Right ventricle myocardium inferior (tissue), 1 donor: ENCODE data around the gene TMEM229A. TPM values are rescaled to one million over a fixed set of nuclear protein-coding genes. Genes with fewer than 3 reads are reported as not detected.
"Not testable (repeated sequence)": the region's sequence is repeated elsewhere in the genome, so short reads cannot be mapped to it uniquely, and the experiment has no call there.

ENCODE experiments used
- ATAC-seq: fragments of 200-7000 bp; cut with Tn5 transposase; one replicate; pipeline ENCODE4 v1.9.1; 2020; ENCODE audit warnings: mild to moderate bottlenecking, moderate library complexity
- DNase-seq: peaks from one replicate; pipeline ENCODE4 v3.0.0; 2021; ENCODE audit errors: missing footprints
- intact Hi-C: fragments of 100-400 bp; cut with DNase I; formaldehyde crosslinking; loops from one replicate; pipeline ENCODE4 v1.11.0; 2022
- long read RNA-seq: library from polyadenylated mRNA; unstranded; transcript quantifications from one replicate; pipeline ENCODE4 v2.0.0, GENCODE V29; 2021
- total RNA-seq: library from RNA; stranded (reverse); fragmentation: NEBNext Ultra II Directional; extraction: Animal tissue kit (Norgen Biotek cat#: 25700); gene quantifications from one replicate; pipeline ENCODE4 v1.2.1, GENCODE V29; 2021
- donor health status: DM: no; HTN: yes; CAD: no; lungs with severe emphysema.

TMEM229A gene
- total RNA-seq = not detected
- long read RNA-seq = 0 reads

DNA sequence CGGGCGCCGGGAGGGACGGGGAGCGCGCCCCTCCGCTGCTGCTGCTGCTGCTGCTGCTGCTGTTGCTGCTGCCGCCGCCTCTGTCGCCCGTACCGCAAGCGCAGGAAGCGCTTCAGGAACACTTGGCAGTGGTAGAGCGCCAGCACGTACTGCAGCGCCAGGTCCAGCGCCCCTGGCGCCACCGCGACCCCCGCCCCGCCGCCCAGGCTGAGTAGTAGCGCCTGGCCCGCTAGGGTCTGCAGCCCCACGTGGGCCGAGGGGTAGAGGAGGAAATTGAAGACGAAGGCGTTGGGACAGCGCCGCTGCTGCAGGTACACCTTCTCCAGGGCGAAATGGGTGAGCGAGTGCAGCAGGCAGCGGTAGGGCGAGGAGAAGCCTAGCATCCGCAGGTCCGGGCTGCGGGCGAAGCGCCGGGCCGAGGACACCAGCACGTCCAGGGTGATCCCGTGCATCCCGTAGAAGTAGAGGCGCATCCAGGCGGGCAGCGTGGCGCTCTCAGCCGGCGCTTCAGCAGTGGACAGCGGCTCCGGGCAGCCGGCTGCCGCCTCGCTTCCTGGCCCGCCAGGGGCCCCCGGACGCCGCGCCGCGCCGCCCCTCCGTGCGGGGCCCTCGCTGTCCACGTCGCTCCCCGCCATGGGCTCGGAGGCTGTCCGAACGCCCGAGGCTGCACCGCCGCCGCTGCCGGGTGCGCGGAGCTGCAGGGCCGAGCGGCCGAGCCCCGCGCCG is at the start of gene TMEM229A:
Gene TMEM229A, minus strand, starts transcription at position 699 of the 726 bp plus-strand sequence. Its CDS starts 64 bp downstream, at position 635.
- ATAC-seq = peak; percentile 74
- intact Hi-C loops = no loop called here
- no peak for DNase-seq

DNA sequence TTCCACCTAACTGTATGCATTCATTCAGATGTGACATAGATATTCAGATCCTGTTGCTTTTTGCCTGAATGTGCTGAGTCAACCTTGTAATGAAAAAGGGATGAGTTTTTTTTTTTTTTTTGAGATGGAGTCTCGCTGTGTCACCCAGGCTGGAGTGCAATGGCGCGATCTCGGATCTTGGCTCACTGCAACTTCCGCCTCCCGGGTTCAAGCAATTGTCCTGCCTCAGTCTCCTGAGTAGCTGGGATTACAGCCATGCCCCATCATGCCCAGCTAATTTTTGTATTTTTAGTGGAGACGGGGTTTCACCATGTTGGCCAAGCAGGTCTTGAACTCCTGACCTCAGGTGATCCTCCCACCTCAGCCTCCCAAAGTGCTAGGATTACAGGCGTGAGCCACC is 49.4 kb upstream of the TMEM229A start:
- DNase-seq, intact Hi-C loops, ATAC-seq: not testable (repeated sequence)

DNA sequence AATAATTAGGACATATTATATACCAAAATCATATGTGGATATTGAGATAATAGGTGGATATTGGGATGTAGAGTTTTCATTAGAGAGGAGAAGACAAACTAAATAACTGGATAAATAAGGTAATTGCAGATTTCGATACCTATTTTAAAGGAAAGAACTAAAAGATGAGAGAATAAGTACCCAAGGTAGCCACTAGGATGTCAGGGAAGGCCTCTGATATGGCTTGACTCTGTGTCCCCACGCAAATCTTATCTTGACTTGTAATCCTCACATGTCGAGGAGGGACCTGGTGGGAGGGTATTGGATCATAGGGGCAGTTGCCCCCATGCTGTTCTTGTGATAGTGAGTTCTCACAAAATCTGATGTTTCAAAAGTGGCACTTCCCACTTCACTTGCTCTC is 44.7 kb upstream of the TMEM229A start:
- DNase-seq (no peak), ATAC-seq (no peak)
- intact Hi-C loops = no loop called here

DNA sequence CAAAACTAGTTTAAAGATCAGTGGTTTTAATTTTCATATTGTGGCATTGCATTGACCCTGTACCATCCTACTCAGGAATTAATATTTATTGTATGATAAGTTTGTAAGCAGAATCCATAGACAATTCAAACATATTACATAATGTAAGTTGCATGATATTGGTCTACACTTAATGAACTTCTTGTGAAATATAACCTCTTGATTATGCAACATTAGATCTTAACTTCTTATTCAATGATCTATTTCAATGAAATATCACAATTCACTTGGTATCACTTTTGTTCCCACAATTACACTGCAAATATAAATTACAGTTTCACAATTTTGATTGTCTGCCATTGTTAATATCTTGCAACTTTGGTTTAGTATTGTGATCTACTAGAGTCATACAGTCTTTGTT is 44.0 kb upstream of the TMEM229A start:
- DNase-seq (no peak), ATAC-seq (no peak)
- intact Hi-C loops = no loop called here

DNA sequence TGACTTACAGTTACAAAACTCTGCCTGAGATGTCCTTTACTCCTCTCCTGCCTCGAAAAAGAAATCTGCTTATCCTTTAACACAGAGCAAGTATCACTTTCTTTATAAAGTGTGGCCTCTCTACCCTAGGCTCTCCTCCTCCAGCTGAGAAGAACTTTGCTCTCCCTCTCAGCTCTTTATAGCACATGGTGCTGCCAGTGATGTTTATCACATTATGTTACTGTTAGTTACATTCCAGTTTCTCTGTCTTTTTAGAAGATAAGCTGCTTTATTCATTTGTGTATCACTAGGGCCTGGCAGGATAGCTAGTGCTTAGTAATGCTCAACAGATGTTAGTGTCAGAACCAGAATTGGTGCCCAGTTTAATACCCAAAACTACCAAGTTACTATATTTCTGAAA is 41.1 kb upstream of the TMEM229A start:
- ATAC-seq (no peak), DNase-seq (no peak)
- intact Hi-C loops = no loop called here

DNA sequence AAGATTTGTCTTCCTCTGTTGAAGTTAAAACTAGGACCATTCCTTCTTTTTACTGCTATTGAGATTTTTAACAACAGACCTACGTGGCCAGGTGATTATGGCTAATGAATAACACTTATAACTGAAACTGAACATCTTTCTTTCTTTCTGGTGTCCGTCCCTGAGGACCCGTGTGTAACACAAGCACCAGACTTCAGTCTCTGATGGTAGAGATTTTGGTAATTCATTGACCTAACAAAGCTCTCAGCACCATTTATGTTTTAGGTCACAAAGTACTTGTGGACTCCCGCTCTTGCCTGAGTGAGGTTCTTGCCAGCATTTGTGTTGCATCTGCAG is 40.4 kb upstream of the TMEM229A start:
- no peak for ATAC-seq
- DNase-seq = no peak
- intact Hi-C loops = no loop called here

DNA sequence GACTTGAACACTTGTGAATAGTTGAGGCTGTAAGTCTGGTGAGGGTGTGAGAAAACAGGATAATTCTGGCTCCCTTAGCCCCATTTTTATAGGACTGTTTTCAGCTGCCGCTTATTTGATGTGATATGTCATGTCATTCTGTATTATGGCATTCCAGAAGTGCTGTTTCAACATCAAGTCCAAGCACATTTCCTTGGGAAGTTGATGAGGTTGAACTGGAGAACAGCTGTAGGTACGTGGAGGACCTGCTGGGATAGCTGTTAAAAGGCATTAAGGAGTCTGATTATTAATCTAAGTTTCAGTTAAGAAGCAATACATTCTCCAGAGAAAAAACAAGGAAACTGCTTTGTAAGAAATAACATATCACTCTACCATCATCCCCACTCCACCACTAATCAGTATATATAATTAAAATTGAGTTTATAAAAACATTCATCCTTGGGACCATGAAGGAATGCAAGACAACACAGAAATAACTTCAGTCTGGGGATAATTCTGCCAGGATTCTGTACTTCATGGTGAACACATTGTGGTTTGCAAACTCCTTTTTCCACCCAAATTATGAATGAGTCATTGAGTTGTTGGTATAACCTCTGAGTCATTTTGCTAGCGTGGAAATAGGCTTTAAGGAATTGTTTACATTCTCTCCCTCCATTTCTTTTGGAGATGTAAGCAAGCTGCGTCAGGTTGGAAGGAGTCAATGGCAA is 39.9 kb upstream of the TMEM229A start:
- DNase-seq = no peak
- intact Hi-C loops = no loop called here
- no peak for ATAC-seq

DNA sequence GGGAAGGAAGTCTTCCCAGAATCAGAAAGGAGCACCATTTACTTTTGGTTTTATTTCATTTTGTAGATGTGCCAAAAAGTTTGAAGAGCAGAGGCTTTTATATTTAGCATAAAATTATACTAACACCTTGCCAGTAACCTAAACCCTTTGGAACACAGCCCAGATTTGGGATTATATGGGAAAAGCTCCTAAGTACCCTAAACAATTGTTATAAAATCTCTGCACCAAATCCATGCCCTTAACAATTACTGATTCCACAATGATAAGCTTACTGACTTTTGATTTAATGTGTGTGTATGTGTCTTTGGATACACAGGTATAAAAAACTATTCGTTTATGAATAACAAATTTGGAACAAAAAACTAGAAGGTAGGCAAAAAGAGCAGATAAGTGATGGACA is 39.0 kb upstream of the TMEM229A start:
- ATAC-seq (no peak), DNase-seq (no peak)
- intact Hi-C loops = no loop called here

DNA sequence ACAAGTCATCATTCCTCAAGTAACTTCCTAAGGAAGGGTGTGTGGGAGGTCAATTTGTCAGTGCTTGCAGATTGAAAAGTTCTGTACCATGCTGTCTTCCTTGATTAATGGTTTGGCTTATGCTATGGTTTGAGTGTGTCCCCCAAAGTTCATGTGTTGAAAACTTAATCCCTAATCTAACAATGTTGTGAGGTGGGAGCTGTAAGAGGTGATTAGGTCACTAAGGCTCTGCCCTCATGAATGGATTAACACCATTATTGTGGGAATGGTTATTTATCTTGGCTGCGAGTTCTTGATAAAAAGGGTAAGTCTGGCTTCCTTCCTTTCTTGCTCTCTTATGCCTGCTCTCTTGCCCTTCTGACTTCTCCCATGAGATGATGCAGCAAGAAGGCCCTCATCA is 29.3 kb upstream of the TMEM229A start:
- ATAC-seq = no peak
- intact Hi-C loops = no loop called here
- no peak for DNase-seq

DNA sequence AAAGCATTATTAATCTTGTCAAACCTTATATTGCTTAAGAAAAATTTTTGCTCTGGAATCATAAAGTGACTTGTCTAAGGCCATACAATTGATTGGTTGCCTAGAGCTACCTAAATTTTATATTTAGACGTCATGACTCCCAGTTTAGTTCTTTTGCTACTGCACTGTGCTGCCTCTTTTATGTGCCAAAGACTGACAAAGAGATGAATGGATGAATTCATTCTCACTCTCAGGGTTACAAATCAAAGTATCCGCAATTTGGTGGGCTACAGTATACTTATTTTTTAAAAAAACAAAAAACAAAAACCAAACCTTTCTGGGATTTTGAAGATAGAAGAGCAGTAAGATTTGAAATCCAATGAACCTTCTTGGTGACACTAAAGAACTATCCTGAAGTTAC is 27.7 kb upstream of the TMEM229A start:
- DNase-seq (no peak), ATAC-seq (no peak)
- intact Hi-C loops = no loop called here

DNA sequence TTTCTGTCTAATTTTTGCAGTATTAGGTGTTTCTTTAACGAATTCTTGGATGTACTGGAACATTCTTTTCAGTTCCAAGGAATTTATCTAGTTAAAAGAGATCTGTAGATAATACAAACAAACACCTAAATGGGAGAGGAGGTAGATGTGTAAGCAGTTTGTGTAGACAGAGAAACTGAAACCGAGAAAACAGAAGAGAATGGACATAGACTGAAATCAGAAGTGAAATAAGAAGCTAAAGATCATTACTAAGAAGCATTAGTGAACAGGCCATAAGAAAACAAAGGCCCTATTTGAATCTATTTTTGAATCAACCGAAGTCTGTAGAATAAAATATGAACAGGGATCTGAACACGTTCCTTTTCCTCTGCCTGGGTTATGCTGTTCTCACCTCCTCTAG is 26.5 kb upstream of the TMEM229A start:
- no peak for DNase-seq
- intact Hi-C loops = no loop called here
- no peak for ATAC-seq

DNA sequence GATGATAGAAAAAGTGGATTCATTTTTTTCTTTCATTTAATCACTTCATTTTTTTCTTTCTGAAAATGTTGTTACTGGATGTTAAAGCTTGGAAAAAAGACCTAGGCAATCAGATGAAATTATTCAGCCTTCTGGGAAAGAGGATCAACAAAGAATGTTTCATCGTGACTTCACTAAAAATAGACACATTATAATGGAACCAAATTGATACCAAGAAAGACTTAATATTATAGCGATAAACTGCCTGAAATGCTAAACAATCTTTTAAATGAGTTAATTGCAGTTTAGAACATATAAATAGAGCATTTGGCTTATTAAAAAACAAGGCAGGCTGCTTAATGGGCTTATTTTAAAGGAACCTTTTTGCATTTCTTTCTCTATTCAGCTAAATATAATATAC is 25.6 kb upstream of the TMEM229A start:
- intact Hi-C loops = no loop called here
- DNase-seq (no peak), ATAC-seq (no peak)

DNA sequence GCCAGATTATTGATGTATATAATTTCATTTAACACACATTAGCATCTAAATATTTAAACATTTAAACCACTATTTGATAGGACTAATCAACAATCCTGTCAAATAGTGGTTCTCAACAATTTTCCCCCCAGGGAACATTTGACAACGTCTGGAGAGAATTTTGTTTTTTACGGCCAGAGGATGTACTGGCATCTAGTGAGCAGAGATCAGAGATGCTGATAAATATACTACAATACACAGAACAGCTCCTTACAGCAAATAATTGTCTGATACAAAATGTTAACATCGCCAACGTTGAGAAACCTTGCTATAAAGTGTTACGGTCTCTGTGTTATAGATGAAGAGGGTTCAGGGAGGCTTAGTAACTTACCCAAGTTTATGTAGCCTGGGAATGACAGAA is 25.0 kb upstream of the TMEM229A start:
- ATAC-seq = no peak
- DNase-seq = no peak
- intact Hi-C loops = no loop called here

DNA sequence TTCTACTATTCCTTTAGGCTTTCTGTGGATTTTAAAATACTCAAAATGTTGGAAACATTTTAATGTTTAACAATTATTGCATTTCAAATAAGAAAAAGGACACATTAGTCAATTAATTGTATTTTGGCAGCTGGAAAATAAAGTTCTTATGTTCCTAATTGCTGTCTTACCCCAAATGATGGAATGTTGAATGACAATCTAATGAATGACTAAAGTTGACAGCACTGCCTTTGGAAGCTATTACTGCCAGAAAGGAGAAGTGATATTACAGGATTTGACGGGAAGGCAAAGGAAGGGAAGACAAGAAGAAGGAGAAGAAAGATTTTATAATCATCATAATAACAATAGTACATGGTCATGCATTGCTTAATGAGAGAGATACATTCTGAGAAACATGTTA is 23.4 kb upstream of the TMEM229A start:
- no peak for ATAC-seq
- intact Hi-C loops = no loop called here
- DNase-seq = no peak

DNA sequence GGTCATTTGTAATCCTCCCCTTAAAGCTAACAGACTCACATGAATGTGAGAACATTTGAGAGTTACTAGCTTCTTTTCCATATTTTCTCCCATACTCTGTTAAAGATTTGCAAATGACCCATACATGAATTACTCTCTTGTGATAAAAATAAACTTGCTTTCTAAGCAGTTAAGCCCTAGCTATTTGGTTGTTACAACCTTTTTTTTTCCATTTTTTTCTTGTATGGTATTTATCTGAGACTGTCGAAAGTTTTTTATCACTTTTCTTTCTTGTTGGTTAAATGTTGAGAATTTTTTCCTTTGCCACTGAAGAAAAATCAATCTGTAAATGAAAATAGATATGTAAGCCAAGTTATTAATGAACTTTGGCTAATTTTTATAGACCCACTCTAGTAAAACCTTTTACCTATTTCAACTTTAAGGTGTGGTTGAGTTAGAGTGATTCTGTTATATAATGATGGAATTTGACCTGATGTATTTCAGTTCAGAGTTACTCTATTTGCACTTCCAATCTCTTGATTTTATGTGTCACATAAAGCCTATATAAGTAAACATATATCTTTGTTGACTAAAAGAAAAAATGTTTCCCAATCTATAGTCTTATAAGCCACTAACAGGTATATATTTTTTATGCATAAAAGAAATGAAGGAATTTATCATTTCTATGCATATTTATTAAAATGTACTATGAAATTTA is 19.0 kb upstream of the TMEM229A start:
- intact Hi-C loops = no loop called here
- ATAC-seq (no peak), DNase-seq (no peak)

DNA sequence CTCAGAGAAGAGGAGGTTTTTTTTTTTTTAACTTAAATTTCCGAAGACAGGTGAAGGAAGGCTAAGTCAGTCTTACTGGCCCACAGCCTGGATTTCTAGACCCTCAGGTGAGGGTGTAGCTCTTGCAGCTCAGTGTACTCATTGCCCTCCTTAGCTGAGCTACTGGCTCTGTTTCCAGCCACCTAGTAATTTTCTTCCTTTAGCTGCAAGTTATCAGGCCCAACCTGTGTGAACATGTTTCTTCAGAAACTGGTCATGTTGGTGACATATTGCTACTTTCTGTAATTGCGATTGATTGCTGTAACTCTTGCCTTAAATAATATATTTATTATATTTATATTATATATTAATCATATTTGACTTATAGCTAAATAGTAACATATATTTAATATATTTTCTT is 10.0 kb upstream of the TMEM229A start:
- ATAC-seq (no peak), DNase-seq (no peak)
- intact Hi-C loops = no loop called here

DNA sequence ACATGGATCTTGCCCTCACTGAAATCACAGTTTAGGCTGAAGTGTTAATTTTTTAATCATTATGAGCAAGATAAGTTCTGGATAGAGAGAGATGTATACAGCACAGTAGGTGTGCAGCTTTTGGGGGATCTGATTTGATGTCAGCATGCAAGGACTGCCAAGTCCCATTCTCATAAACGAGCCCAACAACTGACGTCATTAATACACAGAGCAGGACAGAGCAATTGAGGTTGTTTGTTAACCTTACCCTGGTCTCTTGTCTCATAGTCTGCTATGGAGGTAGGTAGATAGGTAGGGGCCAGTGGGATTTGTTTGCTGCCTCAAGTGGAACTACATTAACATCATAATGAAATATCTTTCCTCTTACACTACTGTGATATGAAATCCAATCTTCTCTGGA is 8.6 kb upstream of the TMEM229A start:
- DNase-seq (no peak), ATAC-seq (no peak)
- intact Hi-C loops = no loop called here

DNA sequence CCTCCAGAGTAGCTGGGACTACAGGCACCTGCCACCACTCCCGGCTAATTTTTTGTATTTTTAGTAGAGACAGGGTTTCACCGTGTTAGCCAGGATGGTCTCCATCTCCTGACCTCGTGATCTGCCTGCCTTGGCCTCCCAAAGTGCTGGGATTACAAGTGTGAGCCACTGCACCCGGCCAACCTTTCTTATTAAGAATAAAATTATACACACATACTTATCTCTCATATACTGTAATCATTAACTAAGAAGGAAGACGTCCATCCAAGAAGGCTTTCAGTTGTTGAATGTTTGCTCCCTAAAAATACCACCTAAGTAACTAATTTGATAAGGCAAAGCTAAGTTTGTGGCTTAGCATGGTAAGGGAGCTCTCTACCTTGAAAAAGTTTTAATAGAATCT is 5.0 kb upstream of the TMEM229A start:
- ATAC-seq, intact Hi-C loops, DNase-seq: not testable (repeated sequence)

DNA sequence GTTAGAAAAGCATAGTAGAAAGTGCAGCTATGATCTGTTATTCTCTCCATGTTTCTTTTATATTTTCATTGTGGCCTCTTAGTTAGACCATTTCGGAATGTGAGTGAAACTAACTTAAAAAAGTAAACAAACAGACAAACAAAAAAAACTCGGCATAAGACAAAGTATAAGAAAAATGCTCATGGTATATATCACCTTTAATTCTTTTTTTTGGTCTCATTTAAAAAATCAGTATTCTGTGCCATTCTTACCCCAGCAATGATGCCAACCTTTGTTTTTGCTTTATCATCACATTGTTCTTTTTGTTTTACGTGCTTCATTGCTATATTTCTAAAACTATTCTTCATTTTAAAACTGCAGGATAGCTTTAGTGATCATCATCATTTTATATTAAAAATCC is 2.8 kb upstream of the TMEM229A start:
- no peak for ATAC-seq
- DNase-seq = no peak
- intact Hi-C loops = no loop called here

DNA sequence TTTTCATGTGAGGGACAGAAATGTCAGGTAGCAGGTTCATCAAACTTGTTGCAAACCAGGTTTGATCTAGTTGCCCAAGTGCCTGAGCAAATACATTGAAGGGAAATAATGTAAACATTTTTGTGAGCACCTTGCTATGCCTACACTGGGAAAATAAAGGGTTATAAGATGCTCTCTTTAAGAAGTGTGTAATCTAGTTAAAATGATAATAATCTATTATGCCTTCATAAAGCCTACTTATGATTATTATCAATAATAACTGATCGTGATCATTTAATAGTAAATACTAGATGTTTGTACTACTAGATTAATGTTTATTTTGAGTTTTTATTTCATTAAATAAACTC is 1.9 kb upstream of the TMEM229A start:
- no peak for DNase-seq
- intact Hi-C loops = no loop called here
- ATAC-seq = no peak
